Head of caudate nucleus (tissue), 42 donors: ENCODE data around the gene NCOA4.
"Not testable (repeated sequence)": the region's sequence is repeated elsewhere in the genome, so short reads cannot be mapped to it uniquely, and the experiment has no call there.

Experiments
- DNase-seq, 42 donors: peaks; one replicate each; pipeline versions ENCODE4 v3.0.0 to v3.0.0-alpha.2; 2020 to 2021; ENCODE audit warnings: mixed read lengths in 7 of 42
- intact Hi-C: fragments of 100-400 bp; cut with DNase I; formaldehyde crosslinking; loops from one replicate; pipeline ENCODE4 v1.15.0; 2022

NCOA4 gene

DNA sequence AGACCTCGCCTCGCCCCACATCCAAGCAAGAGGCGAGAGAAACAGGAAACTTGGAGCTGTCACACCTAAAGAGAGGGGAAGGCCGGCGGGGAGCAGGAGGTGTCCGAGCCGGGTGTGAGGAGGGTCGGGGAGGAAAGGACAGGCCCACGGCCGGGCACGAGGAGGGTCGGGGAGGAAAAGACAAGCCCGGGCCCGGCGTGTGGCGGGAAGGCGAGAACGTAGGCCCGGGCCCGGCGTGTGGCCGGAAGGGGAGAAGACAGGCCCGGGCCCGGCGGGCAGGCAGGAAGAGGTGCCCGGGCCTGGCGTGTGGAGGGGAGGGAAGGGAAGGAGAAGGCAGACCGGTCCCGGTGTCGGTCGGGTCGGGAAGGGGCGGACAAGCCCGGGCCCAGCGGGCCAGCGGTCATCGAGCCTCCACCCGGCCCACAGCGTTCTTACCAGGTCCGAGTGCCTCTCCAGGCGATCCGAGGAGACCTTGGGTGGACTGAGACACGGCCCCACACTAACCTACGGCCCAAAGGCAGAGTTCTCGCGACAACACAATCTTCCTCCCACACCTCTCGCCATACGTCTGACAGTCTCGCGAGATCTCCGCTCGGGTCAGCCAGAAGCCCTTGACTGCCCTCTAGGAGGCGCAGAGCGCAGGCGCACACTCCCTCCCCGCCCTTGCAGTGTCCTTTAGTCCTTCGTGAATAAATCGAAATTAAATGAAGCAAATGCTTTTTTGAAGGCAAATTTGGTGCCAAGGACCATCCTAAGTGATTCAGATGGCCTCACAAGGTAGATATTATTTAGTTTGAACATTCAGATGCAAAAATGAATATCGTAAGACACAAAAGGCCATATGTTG is at the start of gene NCOA4:
Gene NCOA4 (minus strand): TSS at position 533 of the 847 bp plus-strand sequence. CDS start 13,943 bp downstream, outside the sequence.
- intact Hi-C loops = loop anchor here (10.0 kb wide), 1 partner anchor 56 kb away; the partner anchor contains the start of gene TIMM23
- DNase-seq = peak; percentile 92 to 99 (median 97)

DNA sequence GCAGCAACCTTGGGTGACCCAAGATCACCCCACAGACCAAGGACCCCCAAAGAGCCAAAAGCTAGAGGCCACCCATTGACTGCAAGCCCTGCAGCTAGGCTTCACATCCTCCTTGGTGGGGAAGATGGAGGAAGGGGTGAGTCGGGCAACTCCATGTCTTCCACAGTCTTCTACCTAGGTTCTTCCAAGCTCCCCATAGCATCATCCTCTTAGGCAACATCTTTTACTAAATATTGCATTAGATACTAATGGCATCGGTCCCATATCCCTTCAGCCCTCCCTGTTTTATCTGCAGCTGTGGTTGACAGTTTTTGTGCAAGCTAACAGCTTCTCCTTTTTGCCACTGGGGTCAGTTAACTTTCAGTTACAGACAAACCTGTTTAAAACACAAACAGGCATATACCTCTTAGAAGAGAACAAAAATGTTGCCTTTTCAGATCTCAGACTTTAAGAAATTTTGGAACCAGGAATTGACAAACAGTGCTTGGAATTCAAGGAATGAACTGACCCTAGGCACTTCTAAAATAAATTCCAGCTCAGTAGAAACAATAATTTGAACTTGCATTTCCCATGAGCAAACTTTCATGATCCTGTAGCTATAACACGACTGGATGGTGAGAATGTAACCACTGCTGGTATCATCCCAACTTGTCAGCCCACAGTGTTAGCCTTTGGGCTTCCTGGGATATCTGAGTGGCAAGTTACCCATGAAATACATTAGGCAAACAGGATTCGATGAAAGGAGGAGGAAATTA is 49.6 kb upstream of the NCOA4 start:
- intact Hi-C loops = no loop called here
- DNase-seq = peak in 1 of 42 donors; percentile 31

DNA sequence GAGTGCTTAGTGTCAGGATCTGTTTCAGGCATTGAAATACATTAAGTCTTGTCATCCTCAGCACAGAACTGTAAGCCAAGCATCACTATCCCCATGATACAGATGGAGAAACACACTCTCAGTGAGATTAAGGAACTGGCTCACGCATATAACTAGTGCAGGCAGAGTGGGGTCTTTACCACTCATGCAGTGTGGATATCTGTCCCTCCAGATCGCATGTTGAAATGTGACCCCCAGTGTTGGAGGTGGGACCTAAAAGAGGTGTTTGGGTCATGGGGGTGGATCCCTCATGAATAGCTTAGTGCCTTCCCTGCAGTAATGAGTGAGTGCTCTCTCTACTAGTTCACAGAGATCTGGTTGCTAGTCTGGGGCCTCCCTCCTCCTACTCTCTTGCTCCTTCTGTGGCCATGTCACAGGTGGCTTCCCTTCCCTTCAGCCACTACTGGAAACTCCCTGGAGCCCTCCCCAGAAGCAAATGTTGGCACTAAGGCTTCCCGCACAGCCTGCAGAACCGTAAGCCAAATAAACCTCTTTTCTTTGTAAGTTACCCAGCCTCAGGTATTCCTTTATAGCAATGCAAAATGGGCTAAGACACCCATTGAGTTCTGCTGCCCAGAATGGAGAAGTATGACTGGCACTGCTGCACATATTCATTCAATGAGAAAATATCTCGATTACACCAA is 47.4 kb upstream of the NCOA4 start:
- intact Hi-C loops = no loop called here
- DNase-seq = peak in 1 of 42 donors; percentile 7

DNA sequence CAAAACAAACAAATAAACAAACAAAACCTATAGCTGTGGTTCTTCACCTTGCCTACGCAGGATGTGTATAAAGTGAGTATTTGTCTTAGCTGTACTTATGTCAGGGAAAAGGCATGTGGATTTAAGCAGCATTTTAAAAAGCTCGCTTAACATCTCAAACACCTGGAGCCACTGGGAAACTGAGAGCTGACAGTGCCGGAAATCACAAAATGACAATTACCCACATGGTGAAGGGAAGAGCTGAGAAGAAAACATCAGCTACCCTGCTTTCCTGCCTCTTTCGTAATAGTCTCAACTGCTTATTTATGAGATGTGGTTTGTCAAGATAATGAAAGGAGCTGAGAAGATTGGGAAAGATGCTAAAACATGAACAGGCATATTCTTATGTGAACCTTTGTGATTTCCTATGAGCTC is 46.7 kb upstream of the NCOA4 start:
- intact Hi-C loops = no loop called here
- DNase-seq = peak in 1 of 42 donors; percentile 9

DNA sequence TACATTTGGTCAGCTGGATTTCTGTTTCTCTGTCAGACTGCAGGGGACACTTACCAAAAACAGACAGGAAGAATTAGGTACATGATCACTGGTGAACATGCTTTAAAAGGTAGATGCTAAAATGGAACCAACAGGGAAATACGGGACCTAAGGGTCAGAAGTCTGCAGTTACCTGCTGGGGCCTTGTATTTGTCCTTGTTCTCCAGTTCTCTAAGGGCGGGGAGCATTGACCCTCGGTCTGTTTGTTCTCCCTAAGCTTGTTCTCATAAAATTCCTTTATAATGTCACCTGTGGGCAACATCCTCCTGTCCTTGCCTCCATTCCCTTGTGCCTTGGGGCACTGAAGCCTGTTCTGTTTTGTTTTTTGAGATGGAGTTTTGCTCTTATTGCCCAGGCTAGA is 45.4 kb upstream of the NCOA4 start:
- peak in 1 of 42 donors; percentile 3 for DNase-seq

DNA sequence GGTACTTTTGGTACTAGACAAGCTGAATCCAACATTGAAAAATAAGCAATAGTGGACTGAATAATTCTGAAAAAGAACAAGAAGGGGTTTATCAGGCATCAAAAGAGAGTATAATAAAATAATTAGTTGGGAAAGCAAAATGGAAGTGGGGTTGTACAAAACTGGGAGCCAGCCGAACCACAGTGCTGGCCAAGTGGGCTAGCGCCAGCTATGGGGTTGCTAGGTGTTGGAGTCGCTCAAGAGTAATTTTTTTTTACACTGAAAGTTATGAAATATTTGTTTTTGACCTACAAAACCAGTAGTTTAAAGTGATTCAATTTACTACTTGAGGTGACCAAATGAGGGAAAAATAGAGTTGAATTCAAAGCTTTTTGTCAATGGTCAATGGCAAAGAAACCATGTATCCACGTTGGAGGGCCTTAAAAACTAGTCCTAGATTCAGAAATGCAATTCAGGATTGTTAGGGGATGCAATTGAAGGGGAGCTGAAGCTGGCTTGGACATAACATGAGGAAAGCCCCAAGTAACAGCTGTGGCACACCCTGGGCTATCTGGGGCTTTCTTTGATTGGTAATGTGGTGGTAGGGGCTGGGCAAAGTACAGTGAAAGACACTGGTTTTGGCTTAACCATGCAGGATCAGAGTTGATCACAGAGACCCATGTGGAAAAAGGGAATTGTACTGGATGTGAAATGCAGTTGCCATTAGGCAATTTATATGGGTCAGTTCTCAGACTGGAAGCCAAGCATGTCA is 43.9 kb upstream of the NCOA4 start:
- DNase-seq = no peak
- intact Hi-C loops = no loop called here

More for the DNA sequence above, 45.4 kb upstream of the NCOA4 start:
- intact Hi-C loops = no loop called here

DNA sequence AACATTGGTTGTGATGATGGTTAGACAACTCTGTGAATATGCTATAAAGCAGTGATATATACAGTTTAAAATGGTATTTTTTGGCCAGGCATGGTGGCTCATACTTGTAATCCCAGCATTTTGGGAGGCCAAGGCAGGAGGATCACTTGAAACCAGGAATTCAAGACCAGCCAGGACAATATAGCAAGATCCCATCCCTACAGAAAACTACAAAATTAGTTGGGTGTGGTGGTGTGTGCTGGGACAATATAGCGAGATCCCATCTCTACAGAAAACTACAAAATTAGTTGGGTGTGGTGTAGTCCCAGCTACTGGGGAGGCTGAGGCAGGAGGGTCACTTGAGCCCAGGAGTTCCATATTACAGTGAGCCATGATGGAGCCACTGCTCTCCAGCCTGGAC is 43.1 kb upstream of the NCOA4 start:
- intact Hi-C loops = no loop called here
- DNase-seq = no peak

DNA sequence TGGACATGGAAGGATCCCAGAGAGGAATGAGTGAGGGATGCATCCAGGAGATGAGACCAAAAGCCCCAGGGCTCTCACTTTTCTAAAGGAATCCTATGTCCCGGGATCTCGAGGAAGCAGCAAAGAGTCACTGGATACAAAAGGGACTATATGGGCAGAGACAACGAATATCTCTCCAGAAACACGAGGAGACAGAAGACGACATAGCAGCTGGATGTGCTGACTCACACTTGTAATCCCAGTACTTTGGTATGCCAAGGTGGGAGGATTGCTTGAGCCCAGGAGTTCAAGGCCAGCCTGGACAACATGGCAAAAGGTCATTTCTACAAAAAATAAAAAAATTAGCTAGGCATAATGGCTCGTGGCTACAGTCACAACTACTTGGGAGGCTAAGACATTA is 40.3 kb upstream of the NCOA4 start:
- intact Hi-C loops = no loop called here
- DNase-seq = no peak

DNA sequence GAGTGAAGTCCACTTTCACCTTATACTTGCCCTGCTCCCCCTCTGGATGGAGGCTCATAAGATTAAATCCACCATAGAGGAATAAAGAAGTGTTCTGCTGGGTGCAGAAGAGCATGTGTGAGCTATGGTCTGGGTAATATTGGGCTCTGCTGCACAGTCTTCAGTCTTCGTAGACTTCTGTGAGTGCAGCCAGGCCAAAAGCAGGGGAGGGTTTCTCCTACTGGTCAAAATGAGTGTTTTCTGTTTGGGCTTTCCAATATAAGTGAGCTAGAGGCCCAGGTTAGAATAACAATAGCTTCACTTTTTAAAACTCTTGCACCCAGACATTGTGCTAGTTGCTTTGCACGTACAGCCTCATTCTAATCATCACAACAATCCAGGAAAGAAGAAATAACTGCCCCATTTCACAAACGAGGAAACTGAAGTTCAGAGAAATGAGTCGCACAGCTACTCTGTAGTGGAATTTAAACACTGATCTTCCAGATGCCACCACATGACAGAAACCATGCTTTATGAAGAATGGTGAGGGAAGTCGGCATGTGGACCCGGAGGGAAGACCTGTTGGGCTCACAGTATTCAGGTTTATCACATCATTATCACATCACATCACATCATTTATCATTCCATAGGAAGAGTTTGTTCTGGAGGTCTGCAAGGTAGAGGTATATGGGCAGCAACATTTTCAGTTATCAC is 39.5 kb upstream of the NCOA4 start:
- intact Hi-C loops = no loop called here
- DNase-seq = no peak

DNA sequence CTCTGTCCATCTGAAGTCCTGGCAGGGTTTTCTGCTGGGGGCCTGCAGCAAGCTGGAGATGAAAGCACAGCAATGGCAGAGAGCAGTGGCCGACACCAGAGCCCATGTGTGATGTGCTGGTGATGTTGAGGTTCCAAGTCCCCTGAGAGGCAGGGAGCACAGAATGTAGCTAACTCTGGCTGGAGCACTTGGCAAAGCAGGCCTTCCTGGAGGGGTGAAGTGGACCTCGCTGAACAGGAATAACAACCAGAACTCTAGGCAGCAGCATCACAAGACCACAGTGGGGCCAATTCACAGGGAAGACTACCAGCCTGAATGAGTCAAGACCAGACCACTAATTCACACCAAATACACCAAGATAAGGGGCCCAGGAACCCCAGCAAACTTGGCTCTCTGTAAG is 38.5 kb upstream of the NCOA4 start:
- no peak for DNase-seq
- intact Hi-C loops = no loop called here

DNA sequence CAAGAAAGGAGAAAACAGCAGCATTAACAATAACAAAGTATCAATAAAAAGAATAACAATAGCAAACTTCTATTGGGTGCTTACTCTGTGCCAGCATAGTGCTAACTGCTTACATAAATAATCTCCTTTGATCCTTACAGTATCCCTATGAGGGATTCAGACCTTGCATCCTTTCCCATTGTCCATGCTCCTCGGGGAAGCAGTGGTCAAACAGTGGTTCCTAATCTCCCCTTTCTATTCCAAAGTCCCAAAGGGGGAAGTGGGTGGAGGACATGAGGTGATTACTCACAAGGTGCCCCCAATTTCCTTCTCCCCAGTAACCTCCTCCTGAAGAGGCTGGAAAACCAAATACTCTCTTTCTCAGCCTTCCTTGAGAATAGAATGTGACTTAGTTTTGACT is 37.7 kb upstream of the NCOA4 start:
- no peak for DNase-seq
- intact Hi-C loops = no loop called here

DNA sequence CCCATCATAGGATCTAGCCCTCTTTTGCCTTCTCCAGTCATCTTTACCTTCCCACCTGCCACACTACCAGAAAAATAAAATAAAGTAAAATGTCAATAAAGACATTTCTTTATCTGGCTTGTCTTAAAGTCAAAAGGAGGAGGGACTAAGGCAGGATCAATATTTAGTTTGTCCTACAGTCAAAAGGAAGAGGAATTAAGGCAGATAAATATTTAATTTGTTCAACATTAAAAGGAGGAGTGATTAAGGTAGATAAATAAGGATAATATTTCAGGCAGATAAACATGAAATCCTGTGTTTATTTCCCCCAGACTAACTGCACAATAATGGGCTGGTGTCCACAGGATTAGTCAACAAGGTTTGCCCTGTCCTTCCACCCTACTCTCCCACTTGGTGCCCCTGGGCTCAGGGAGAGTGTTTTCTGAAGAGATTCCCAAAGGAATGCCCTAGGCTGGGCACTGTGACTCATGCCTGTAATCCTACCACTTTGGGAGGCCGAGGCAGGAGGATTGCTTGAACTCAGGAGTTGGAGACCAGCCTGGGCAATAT is 33.9 kb upstream of the NCOA4 start:
- intact Hi-C loops = no loop called here
- peak in 1 of 42 donors; percentile 16 for DNase-seq

DNA sequence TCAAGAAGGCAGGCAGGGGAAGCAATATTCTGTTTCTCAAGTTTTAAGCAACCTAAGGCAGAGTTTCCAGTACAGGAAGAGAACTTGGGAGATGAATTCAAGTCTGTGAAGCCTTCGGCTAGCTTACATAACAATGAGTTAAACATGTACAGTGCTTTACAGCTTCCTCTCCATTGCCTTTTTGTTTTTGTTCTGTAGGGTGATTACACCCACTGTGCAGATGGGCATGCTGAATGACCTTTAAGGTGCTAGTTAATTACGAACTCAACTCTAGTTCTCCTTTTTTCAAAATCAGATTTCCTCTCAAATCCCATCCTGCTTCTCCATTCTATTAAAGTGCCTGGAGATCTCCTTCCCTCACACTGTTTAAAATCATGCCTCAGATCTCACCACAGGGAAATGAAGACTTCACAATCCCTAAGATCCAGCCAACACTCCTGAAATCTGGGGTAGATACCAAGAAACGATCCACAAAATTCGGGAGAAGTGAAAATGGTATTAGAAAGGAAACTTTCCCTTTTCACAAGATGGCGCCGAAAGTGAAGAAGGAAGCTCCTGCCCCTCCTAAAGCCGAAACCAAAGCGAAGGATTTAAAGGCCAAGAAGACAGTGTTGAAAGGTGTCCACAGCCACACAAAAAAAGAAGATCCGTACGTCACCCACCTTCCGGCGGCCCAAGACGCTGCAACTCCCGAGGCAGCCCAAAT is 32.5 kb upstream of the NCOA4 start:
- intact Hi-C loops = no loop called here
- no peak for DNase-seq

DNA sequence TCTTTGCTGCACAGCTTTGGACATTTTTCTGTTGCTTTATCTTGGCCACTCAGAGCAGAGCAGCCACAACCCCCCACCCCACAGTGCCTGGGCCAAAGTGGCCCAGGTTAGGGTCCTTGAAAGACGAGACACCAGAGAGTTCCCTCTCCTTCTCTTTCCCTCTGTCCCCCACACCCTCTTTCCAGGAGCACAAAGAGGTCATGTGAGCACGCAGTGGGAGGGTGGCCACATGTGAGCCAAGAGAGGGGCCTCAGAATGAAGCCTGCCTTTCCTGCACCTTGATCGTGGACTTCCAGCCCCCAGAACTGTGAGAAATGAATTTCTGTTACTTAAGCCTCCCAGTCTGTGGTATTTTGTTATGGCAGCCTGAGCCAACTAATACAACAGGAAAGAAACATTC is 30.3 kb upstream of the NCOA4 start:
- DNase-seq = no peak
- intact Hi-C loops = no loop called here

DNA sequence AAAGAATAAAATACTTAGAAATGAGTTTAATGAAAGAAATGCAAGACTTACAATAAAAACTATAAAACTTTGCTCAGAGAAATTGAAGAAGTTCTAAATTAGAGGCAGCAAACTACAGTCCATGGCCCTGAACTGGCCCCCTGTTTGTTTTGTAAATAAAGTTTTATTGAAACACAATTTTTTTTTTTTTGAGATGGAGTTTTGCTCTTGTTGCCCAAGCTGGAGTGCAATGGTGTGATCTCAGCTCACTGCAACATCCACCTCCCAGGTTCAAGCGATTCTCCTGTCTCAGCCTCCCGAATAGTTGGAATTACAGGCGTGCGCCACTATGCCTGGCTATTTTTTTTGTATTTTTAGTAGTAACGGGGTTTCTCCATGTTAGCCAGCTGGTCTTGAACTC is 27.5 kb upstream of the NCOA4 start:
- intact Hi-C loops, DNase-seq: not testable (repeated sequence)

DNA sequence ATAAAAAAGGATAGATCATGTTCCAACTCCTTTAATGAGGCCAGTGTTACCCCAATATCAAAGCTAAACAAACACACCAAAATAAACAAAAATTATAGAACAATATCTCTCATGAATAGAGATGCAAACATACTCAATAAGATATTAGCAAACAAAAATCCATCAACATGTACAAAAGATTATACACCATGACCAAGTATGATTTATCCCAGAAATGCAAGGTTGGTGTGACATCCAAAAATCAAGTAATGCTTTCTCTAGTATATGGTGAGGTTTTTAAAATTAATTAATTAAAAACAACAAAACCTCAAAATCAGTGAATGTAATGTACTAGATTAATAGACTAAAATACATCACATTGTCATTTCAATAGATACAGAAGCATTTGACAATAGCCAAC is 26.6 kb upstream of the NCOA4 start:
- DNase-seq = no peak

DNA sequence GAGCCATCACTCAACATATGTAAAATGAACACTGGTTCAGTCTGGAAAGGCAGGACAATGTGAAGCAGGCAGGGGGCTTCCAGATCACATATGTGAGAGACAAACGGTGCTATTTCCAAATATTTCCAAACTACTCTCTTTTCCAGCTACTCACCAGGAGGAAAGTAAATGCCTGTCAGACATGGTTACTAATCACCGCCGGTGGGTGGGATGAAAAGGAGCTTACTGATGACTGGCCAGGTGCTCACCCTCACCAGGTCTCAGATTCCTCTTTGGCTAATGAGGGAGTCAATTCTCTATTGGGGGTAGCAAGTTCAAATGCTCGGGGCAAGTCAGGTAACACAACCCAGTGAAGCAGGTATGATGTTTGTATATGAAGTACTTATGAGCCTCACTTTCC is 25.3 kb upstream of the NCOA4 start:
- intact Hi-C loops = no loop called here
- no peak for DNase-seq

More for the DNA sequence above, 26.6 kb upstream of the NCOA4 start:
- intact Hi-C loops = no loop called here
